PC-3 (cell line): ENCODE measurements around the gene ANKRD40. TPM values are rescaled to one million over a fixed set of nuclear protein-coding genes. Genes with fewer than 3 reads are reported as not detected.

ENCODE experiments used
- ATAC-seq: fragments of 200-7000 bp; cut with Tn5 transposase; 2 replicates; pipeline ENCODE4 v1.9.1; 2020; ENCODE audit warnings: mild to moderate bottlenecking, moderate library complexity
- BruUV-seq: library from RNA; stranded (reverse); fragments of 400-500 nt; replicated peaks from 2 replicates; lab custom pipeline; 2021; lab: Mats Ljungman, UMichigan
- CTCF ChIA-PET: fragments of 300-600 bp; sonication (Branson Sonifier 250); formaldehyde crosslinking; loops from one replicate; lab custom pipeline; 2022; ENCODE audit warnings: antibody characterized with exemption; lab: Charles Lee
- POLR2A ChIA-PET: fragments of 300-600 bp; sonication (Branson Sonifier 250); formaldehyde crosslinking; loops from one replicate; lab custom pipeline; 2022; ENCODE audit warnings: antibody characterized with exemption; ENCODE audit not compliant: unreplicated experiment; lab: Charles Lee
- DNase-seq: peaks from one replicate; pipeline ENCODE4 v3.0.0-alpha.2; 2015
- H2AFZ ChIP-seq: fragments of 300-600 bp; sonication (generic); 2 replicates; pipeline ENCODE4 v1.6.0; 2016; ENCODE audit warnings: antibody characterized with exemption, low read length
- H3F3A ChIP-seq: fragments of 300-600 bp; sonication (generic); one replicate; pipeline ENCODE4 v1.6.0; 2017; ENCODE audit warnings: antibody characterized with exemption, low read length, control low read depth, mild to moderate bottlenecking; ENCODE audit not compliant: unreplicated experiment
- H3K27ac ChIP-seq: fragments of 300-600 bp; sonication (generic); 2 replicates; pipeline ENCODE4 v1.5.1; 2016; ENCODE audit warnings: mild to moderate bottlenecking, low read length
- H3K27me3 ChIP-seq: fragments of 300-600 bp; sonication (generic); 2 replicates; pipeline ENCODE4 v1.6.1; 2016; ENCODE audit warnings: low read length, mixed read lengths
- H3K36me3 ChIP-seq: fragments of 300-600 bp; sonication (generic); 2 replicates; pipeline ENCODE4 v1.6.1; 2016; ENCODE audit warnings: low read depth, mixed run types, low read length, mixed read lengths
- H3K4me1 ChIP-seq: fragments of 300-600 bp; sonication (generic); 2 replicates; pipeline ENCODE4 v1.5.1; 2016; ENCODE audit warnings: low read length; ENCODE audit not compliant: insufficient read depth
- H3K4me2 ChIP-seq: fragments of 300-600 bp; sonication (generic); 2 replicates; pipeline ENCODE4 v1.6.0; 2016; ENCODE audit warnings: low read length
- H3K4me3 ChIP-seq: fragments of 300-600 bp; sonication (generic); 2 replicates; pipeline ENCODE4 v1.5.1; 2016; ENCODE audit warnings: mild to moderate bottlenecking, low read length, mixed read lengths
- H3K79me2 ChIP-seq: fragments of 300-600 bp; sonication (generic); 2 replicates; pipeline ENCODE4 v1.6.1; 2017; ENCODE audit warnings: low read length, mixed read lengths
- H3K9ac ChIP-seq: fragments of 300-600 bp; sonication (generic); 2 replicates; pipeline ENCODE4 v1.6.0; 2016; ENCODE audit warnings: mild to moderate bottlenecking, low read length
- H3K9me2 ChIP-seq: fragments of 300-600 bp; sonication (generic); replicated peaks from 2 replicates; pipeline ENCODE4 v1.6.1; 2016; ENCODE audit warnings: mixed run types, low read length, mixed read lengths
- H3K9me3 ChIP-seq: fragments of 300-600 bp; sonication (generic); 2 replicates; pipeline ENCODE4 v1.6.1; 2016; ENCODE audit warnings: low read length, mixed read lengths
- H4K20me1 ChIP-seq: fragments of 300-600 bp; sonication (generic); 2 replicates; pipeline ENCODE4 v1.6.1; 2016; ENCODE audit warnings: low read length, mixed read lengths
- EZH2 ChIP-seq: fragments of 300-600 bp; sonication (generic); IDR thresholded peaks from one replicate; pipeline ENCODE4 v1.6.1; 2017; ENCODE audit warnings: antibody characterized with exemption, mild to moderate bottlenecking, low read length; ENCODE audit not compliant: unreplicated experiment
- EZH2phosphoT487 ChIP-seq: fragments of 300-600 bp; sonication (generic); IDR thresholded peaks from 2 replicates; pipeline ENCODE4 v1.6.1; 2018; ENCODE audit warnings: mild to moderate bottlenecking, antibody characterized with exemption, low read length, borderline replicate concordance
- intact Hi-C: fragments of 100-400 bp; cut with micrococcal nuclease; formaldehyde crosslinking; loops from 2 replicates; pipeline ENCODE4 v1.9.0; 2023
- total RNA-seq: library from RNA; depleted of rRNA; stranded (reverse); fragments of >200 nt; gene quantifications from 2 replicates; pipeline ENCODE4 v1.2.3, GENCODE V29; 2014; rRNA removed
- TF ChIP-seq, protein P1 (sequence below): fragments of 300-600 bp; sonication (generic); conservative IDR thresholded peaks from 2 replicates; pipeline ENCODE4 v1.5.1; 2017; ENCODE audit warnings: antibody characterized with exemption, low read depth, mild to moderate bottlenecking, low read length

The ANKRD40 gene
- total RNA-seq, 1 experiment from 2014 or later = 44.2 TPM

- Histone ChIP-seq H3K4me2 (no peak overlapping the region), H3K9me2 (no peaks in the 10 kb centered on the region), H3K4me1 (peaks cover 23% of the 10 kb centered on the region), H3K9me3 (no peaks in the 10 kb centered on the region), H3F3A (peaks cover 3% of the 10 kb centered on the region), H3K27ac (no peak overlapping the region), H3K27me3 (no peaks in the 10 kb centered on the region), H3K36me3 (peaks cover 10% of the 10 kb centered on the region; the same call in 1 of the 2 replicates), H2AFZ (no peak overlapping the region), H4K20me1 (no peaks in the 10 kb centered on the region), H3K9ac (no peak overlapping the region), H3K79me2 (peaks cover 18% of the 10 kb centered on the region), H3K4me3 (no peak overlapping the region)
- BruUV-seq = no TSS peak
- no peak for ATAC-seq
- intact Hi-C loops = no loop called here
- CTCF ChIA-PET = no interaction called here
- POLR2A ChIA-PET = interaction anchor here (0.5 to 0.6 kb wide), 2 partner anchors 281 to 414 kb away, joined by 3 to 4 read pairs; no protein-coding TSS in a partner anchor
- no peak for TF ChIP-seq EZH2phosphoT487
- no peak for TF ChIP-seq EZH2
- TF ChIP-seq, protein P1, sequence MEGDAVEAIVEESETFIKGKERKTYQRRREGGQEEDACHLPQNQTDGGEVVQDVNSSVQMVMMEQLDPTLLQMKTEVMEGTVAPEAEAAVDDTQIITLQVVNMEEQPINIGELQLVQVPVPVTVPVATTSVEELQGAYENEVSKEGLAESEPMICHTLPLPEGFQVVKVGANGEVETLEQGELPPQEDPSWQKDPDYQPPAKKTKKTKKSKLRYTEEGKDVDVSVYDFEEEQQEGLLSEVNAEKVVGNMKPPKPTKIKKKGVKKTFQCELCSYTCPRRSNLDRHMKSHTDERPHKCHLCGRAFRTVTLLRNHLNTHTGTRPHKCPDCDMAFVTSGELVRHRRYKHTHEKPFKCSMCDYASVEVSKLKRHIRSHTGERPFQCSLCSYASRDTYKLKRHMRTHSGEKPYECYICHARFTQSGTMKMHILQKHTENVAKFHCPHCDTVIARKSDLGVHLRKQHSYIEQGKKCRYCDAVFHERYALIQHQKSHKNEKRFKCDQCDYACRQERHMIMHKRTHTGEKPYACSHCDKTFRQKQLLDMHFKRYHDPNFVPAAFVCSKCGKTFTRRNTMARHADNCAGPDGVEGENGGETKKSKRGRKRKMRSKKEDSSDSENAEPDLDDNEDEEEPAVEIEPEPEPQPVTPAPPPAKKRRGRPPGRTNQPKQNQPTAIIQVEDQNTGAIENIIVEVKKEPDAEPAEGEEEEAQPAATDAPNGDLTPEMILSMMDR = no peak
- no peak for DNase-seq
These were observed 60.5 kb downstream of the ANKRD40 start for GRCh38 chr17:50647187-50647586.

- POLR2A ChIA-PET = no interaction called here
- BruUV-seq = TSS peak; percentile 13
These were observed 61.7 kb downstream of the ANKRD40 start for GRCh38 chr17:50645748-50646682.

More at GRCh38 chr17:50645748-50646682, 61.7 kb downstream of the ANKRD40 start:
- TF ChIP-seq EZH2phosphoT487 = no peak
- no peak for TF ChIP-seq EZH2
- TF ChIP-seq, protein P1 = no peak
- H3K27me3 ChIP-seq = no peaks in the 10 kb centered on the region
- peaks cover 28% of the 10 kb centered on the region for H3K4me1 ChIP-seq
- peaks cover 3% of the 10 kb centered on the region for H3F3A ChIP-seq
- intact Hi-C loops = no loop called here
- H3K27ac ChIP-seq = no peak overlapping the region
- ATAC-seq (no peak), DNase-seq (no peak)
- peaks cover 11% of the 10 kb centered on the region; the same call in 1 of the 2 replicates for H3K36me3 ChIP-seq
- no peaks in the 10 kb centered on the region for H3K9me2 ChIP-seq
- no peak overlapping the region for H2AFZ ChIP-seq
- no peak overlapping the region for H3K4me2 ChIP-seq
- CTCF ChIA-PET = no interaction called here
- peaks cover 30% of the 10 kb centered on the region for H3K79me2 ChIP-seq
- no peaks in the 10 kb centered on the region for H3K9me3 ChIP-seq
- H3K9ac ChIP-seq = no peak overlapping the region
- H3K4me3 ChIP-seq = no peak overlapping the region
- H4K20me1 ChIP-seq = no peaks in the 10 kb centered on the region

Other genes with a start within 250 kb of the ANKRD40 start
- not detected in 2 replicates for gene CHAD, start 239.0 kb downstream of the ANKRD40 start, total RNA-seq
- 37.7 and 46.7 TPM in 2 replicates for gene RSAD1, start 229.1 kb downstream of the ANKRD40 start, total RNA-seq
- gene MYCBPAP, start 199.5 kb downstream of the ANKRD40 start, total RNA-seq = 0.29 and 1.9 TPM in 2 replicates
- gene EPN3, start 175.2 kb downstream of the ANKRD40 start, total RNA-seq = 20.5 and 30.1 TPM in 2 replicates
- 104 and 115 TPM in 2 replicates for gene SPATA20, start 160.7 kb downstream of the ANKRD40 start, total RNA-seq
- 0.04 and 0.12 TPM in 2 replicates for gene CACNA1G, start 147.2 kb downstream of the ANKRD40 start, total RNA-seq
- gene ABCC3, start 73.0 kb downstream of the ANKRD40 start, total RNA-seq = 50.2 and 64.4 TPM in 2 replicates
- 43.0 and 54.3 TPM in 2 replicates for gene LUC7L3, start 11.7 kb upstream of the ANKRD40 start, total RNA-seq
- not detected in 2 replicates for gene ANKRD40CL, start 59.6 kb upstream of the ANKRD40 start, total RNA-seq
- gene WFIKKN2, start 127.7 kb upstream of the ANKRD40 start, total RNA-seq = not detected in 2 replicates
- gene TOB1, start 158.4 kb upstream of the ANKRD40 start, total RNA-seq = 28.7 and 39.3 TPM in 2 replicates